ENCODE data around the gene TBX6. TPM values are rescaled to one million over a fixed set of nuclear protein-coding genes. Genes with fewer than 3 reads are reported as not detected.

The TBX6 gene
- total RNA-seq, 1 experiment from 2014 or later: 0.49 TPM

DNA sequence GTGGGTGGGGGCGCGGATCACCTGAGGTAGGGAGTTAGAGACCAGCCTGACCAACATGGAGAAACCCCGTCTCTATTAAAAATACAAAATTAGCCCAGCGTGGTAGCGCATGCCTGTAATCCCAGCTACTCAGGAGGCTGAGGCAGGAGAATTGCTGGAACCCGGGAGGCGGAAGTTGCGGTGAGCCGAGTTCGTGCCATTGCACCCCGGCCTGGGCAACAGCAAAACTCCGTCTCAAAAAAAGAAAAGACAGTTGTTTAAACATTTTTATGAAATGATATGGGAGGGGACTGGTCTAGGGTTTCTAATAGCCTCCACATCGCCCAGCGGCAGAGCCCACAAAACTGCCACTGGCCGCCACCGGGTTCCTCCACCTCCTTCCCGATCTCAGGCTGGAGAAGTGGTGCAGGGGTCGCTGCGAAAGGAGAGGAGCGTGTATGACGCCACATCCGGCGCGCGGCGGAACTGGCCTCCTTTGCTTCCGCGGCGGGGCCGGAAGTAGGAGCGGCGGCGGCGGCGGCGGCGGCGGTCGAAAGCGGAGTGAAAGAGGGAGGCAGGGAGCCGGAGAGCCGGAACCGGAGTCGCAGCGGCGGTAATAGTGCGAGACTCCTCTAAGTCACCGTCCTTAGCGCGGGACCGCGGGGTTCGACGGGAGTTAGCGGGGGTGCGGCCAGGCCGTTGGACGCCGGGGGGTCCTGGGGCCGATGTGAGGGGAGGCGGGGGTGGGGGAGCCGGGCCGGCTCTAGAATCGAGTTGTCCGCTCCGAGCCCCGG lies 16.0 kb downstream of the TBX6 start, which contains the start of gene PPP4C:
PPP4C (plus strand) TSS at position 492 of the 773 bp plus-strand sequence. CDS start 384 bp downstream, outside the sequence.
- ChIA-PET POLR2A (ENCODE audit: low non-redundant PET) (no interaction called here), CTCF (interaction anchor here (0.7 kb wide), 1 partner anchor 14 kb away, joined by 3 read pairs; no protein-coding TSS in a partner anchor)
- intact Hi-C loops (cut with micrococcal nuclease; ENCODE audit: unreplicated experiment): no loop called here
- TSS peak; percentile 98 for BruUV-seq (replicated peaks)
- H3K27ac ChIP-seq (ENCODE audit: low read depth, low read length, poor library complexity, severe bottlenecking): peak within 1 kb of the TSS; percentile 84
- TF ChIP-seq, protein P1, sequence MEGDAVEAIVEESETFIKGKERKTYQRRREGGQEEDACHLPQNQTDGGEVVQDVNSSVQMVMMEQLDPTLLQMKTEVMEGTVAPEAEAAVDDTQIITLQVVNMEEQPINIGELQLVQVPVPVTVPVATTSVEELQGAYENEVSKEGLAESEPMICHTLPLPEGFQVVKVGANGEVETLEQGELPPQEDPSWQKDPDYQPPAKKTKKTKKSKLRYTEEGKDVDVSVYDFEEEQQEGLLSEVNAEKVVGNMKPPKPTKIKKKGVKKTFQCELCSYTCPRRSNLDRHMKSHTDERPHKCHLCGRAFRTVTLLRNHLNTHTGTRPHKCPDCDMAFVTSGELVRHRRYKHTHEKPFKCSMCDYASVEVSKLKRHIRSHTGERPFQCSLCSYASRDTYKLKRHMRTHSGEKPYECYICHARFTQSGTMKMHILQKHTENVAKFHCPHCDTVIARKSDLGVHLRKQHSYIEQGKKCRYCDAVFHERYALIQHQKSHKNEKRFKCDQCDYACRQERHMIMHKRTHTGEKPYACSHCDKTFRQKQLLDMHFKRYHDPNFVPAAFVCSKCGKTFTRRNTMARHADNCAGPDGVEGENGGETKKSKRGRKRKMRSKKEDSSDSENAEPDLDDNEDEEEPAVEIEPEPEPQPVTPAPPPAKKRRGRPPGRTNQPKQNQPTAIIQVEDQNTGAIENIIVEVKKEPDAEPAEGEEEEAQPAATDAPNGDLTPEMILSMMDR (conservative IDR thresholded peaks at IDR 0.05; ENCODE audit: low read depth, low read length): no peak
- no peak for TF ChIP-seq EZH2 (IDR thresholded peaks at IDR 0.05; ENCODE audit: borderline replicate concordance, low read depth, low read length, poor library complexity, severe bottlenecking)
- H3K4me1 ChIP-seq (ENCODE audit: insufficient read depth, low read length, poor library complexity, severe bottlenecking): peaks cover 13% of the 10 kb centered on the region
- no peaks in the 10 kb centered on the region for H3K27me3 ChIP-seq (replicated peaks; ENCODE audit: insufficient read depth, low read depth, low read length, poor library complexity)
- peak within 1 kb of the TSS; percentile 83 for H3K4me3 ChIP-seq (ENCODE audit: low read depth, low read length, poor library complexity, severe bottlenecking)
- DNase-seq (ENCODE audit: low spot score): peak; percentile 94
- H3K36me3 ChIP-seq (ENCODE audit: insufficient read depth, low read length, poor library complexity, severe bottlenecking): peaks cover 51% of the 10 kb centered on the region
- H3K9me3 ChIP-seq (ENCODE audit: low read depth, low read length, poor library complexity, severe bottlenecking): no peaks in the 10 kb centered on the region

DNA sequence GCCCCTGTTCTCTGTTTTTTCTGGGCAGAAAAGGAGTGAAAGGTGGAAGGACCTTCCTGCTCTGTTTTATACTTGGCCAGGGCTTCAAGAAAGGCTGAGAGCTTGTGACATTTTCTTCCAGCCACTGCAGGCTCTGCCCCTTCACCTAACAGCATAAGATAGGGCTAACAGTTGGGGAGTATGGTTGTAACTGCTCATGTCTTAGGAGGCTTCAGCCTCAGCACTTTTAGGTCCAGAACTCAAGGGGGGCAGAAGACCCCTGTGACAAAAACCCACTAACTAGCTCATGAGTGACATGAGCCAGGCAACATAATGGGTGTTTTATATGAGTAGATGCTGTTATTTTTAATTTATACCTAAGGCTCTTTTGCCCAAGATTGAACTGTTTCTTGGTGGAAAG lies 21.2 kb downstream of the TBX6 start:
- Histone ChIP-seq H3K9me3 (ENCODE audit: low read depth, low read length, poor library complexity, severe bottlenecking) (no peaks in the 10 kb centered on the region), H3K36me3 (ENCODE audit: insufficient read depth, low read length, poor library complexity, severe bottlenecking) (peaks cover 65% of the 10 kb centered on the region), H3K27me3 (replicated peaks; ENCODE audit: insufficient read depth, low read depth, low read length, poor library complexity) (no peaks in the 10 kb centered on the region), H3K27ac (ENCODE audit: low read depth, low read length, poor library complexity, severe bottlenecking) (no peak overlapping the region), H3K4me1 (ENCODE audit: insufficient read depth, low read length, poor library complexity, severe bottlenecking) (peaks cover 31% of the 10 kb centered on the region), H3K4me3 (ENCODE audit: low read depth, low read length, poor library complexity, severe bottlenecking) (no peak overlapping the region)
- no TSS peak for BruUV-seq (replicated peaks)
- CTCF ChIA-PET: interaction anchor here (0.7 kb wide), 1 partner anchor 41 kb away, joined by 3 read pairs; no protein-coding TSS in a partner anchor
- POLR2A ChIA-PET (ENCODE audit: low non-redundant PET): no interaction called here
- no peak for DNase-seq (ENCODE audit: low spot score)
- TF ChIP-seq, protein P1 (conservative IDR thresholded peaks at IDR 0.05; ENCODE audit: low read depth, low read length): no peak
- no peak for TF ChIP-seq EZH2 (IDR thresholded peaks at IDR 0.05; ENCODE audit: borderline replicate concordance, low read depth, low read length, poor library complexity, severe bottlenecking)
- intact Hi-C loops (cut with micrococcal nuclease; ENCODE audit: unreplicated experiment): no loop called here

DNA sequence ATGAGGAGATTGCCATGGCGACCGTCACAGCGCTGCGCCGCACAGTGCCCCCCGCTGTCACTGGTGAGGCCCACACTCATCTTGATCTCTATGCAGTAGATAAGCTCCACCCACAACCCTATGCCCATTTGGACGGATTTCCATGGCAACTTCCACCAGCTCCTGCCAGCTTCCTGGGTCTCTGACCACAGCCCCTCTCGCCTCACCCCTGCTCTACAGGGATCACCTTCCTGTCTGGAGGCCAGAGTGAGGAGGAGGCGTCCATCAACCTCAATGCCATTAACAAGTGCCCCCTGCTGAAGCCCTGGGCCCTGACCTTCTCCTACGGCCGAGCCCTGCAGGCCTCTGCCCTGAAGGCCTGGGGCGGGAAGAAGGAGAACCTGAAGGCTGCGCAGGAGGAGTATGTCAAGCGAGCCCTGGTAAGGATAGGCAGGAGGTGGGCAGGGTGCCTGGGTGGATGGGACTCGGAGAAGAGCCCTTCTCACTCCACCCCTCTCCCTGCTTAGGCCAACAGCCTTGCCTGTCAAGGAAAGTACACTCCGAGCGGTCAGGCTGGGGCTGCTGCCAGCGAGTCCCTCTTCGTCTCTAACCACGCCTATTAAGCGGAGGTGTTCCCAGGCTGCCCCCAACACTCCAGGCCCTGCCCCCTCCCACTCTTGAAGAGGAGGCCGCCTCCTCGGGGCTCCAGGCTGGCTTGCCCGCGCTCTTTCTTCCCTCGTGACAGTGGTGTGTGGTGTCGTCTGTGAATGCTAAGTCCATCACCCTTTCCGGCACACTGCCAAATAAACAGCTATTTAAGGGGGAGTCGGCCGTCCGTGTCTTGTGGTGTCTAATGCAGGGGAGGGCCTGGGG lies 21.9 kb downstream of the TBX6 start:
- H3K27me3 ChIP-seq (replicated peaks; ENCODE audit: insufficient read depth, low read depth, low read length, poor library complexity): no peaks in the 10 kb centered on the region
- H3K9me3 ChIP-seq (ENCODE audit: low read depth, low read length, poor library complexity, severe bottlenecking): no peaks in the 10 kb centered on the region
- intact Hi-C loops (cut with micrococcal nuclease; ENCODE audit: unreplicated experiment): loop anchor here (10.0 kb wide), 1 partner anchor 625 kb away; the partner anchor contains the start of gene SRCAP
- TF ChIP-seq EZH2 (IDR thresholded peaks at IDR 0.05; ENCODE audit: borderline replicate concordance, low read depth, low read length, poor library complexity, severe bottlenecking): no peak
- TF ChIP-seq, protein P1 (conservative IDR thresholded peaks at IDR 0.05; ENCODE audit: low read depth, low read length): no peak
- peaks cover 28% of the 10 kb centered on the region for H3K4me1 ChIP-seq (ENCODE audit: insufficient read depth, low read length, poor library complexity, severe bottlenecking)
- ChIA-PET CTCF (interaction anchor here (0.7 kb wide), 1 partner anchor 42 kb away, joined by 3 read pairs; no protein-coding TSS in a partner anchor), POLR2A (ENCODE audit: low non-redundant PET) (interaction anchor here (0.8 kb wide), 1 partner anchor 12 kb away, joined by 4 read pairs; no protein-coding TSS in a partner anchor)
- H3K4me3 ChIP-seq (ENCODE audit: low read depth, low read length, poor library complexity, severe bottlenecking): no peak overlapping the region
- peak; percentile 56 for DNase-seq (ENCODE audit: low spot score)
- H3K27ac ChIP-seq (ENCODE audit: low read depth, low read length, poor library complexity, severe bottlenecking): no peak overlapping the region
- no TSS peak for BruUV-seq (replicated peaks)
- H3K36me3 ChIP-seq (ENCODE audit: insufficient read depth, low read length, poor library complexity, severe bottlenecking): peaks cover 65% of the 10 kb centered on the region

Measured in A673 (cell line).